ENCODE measurements around the gene OR13C2. TPM values are rescaled to one million over a fixed set of nuclear protein-coding genes. Genes with fewer than 3 reads are reported as not detected.
"Not testable (repeated sequence)": the region's sequence is repeated elsewhere in the genome, so short reads cannot be mapped to it uniquely, and the experiment has no call there.

OR13C2 gene
- total RNA-seq, 1 experiment from 2014 or later: not detected

DNA sequence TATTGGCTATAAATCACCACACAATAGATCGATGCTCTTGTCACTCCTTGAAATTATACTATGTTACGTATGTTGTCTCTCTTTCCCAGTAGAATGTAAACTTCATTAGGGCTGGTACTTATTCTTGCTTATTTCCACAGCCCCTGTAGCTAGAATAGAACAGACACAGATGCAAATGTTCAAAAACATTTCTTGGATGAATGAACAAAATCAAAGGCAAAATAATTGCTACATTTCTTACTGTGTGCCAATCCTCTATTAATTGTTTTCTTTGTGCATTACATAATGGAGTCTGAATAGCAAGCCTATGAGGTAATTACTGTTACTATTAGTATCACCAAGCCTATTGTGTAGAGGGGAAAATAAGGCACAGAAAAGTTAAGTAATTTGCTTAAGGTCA lies 725 bp upstream of the OR13C2 start (continued):
- TF ChIP-seq, protein P1, sequence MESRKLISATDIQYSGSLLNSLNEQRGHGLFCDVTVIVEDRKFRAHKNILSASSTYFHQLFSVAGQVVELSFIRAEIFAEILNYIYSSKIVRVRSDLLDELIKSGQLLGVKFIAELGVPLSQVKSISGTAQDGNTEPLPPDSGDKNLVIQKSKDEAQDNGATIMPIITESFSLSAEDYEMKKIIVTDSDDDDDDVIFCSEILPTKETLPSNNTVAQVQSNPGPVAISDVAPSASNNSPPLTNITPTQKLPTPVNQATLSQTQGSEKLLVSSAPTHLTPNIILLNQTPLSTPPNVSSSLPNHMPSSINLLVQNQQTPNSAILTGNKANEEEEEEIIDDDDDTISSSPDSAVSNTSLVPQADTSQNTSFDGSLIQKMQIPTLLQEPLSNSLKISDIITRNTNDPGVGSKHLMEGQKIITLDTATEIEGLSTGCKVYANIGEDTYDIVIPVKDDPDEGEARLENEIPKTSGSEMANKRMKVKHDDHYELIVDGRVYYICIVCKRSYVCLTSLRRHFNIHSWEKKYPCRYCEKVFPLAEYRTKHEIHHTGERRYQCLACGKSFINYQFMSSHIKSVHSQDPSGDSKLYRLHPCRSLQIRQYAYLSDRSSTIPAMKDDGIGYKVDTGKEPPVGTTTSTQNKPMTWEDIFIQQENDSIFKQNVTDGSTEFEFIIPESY (IDR thresholded peaks at IDR 0.05; ENCODE audit: extremely low read depth, insufficient replicate concordance, low read length): no peak
- TF ChIP-seq POLR2AphosphoS5 (IDR thresholded peaks at IDR 0.05; ENCODE audit: low read depth, low read length): no peak
- no peak for TF ChIP-seq ZNF274 (IDR thresholded peaks at IDR 0.05; ENCODE audit: low read depth, low read length)
- TF ChIP-seq RAD21 (IDR thresholded peaks at IDR 0.05; ENCODE audit: low read depth): no peak
- no peak for TF ChIP-seq FOSL1 (IDR thresholded peaks at IDR 0.05; ENCODE audit: low read depth)

DNA sequence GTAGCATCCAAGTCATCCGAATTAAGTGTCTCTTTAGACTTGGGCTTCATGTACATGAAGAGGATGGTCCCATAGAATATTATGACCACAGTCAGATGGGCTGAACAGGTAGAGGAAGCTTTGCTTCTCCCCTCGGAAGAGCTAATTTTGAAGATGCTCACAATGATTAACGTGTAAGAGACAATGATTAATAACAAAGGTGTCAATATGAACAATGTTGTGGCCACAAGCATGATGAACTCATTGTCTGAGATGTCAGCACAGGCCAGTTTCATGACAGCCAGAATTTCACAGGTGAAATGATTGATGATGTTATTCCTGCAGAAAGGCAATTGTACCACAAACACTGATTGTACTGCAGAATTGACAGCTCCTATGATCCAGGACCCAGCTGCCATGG lies 626 bp downstream of the OR13C2 start:
- no TSS peak for BruUV-seq (replicated peaks)
- no peaks in the 10 kb centered on the region for H3K9me2 ChIP-seq (ENCODE audit: insufficient read depth)
- no peak overlapping the region for H3K4me2 ChIP-seq (ENCODE audit: low read length)
- ChIA-PET POLR2A (no interaction called here), RAD21 (ENCODE audit: low non-redundant PET in 1 of 2, low total read pairs in 2 of 2, uncharacterized antibody in 2 of 2, unreplicated experiment in 2 of 2) (no interaction called here), CTCF (no interaction called here)
- no peak for ATAC-seq
- H3K9ac ChIP-seq (ENCODE audit: low read length): no peak overlapping the region
- no peaks in the 10 kb centered on the region for H3K9me3 ChIP-seq (ENCODE audit: control insufficient read depth in 1 of 2, insufficient read depth in 1 of 2, low read depth in 1 of 2, low read length in 2 of 2)
- no peaks in the 10 kb centered on the region for H3K79me2 ChIP-seq (ENCODE audit: insufficient read depth, low read length)
- no peak overlapping the region for H3K27ac ChIP-seq (ENCODE audit: low read depth, low read length)
- no peak for DNase-seq (ENCODE audit: low read depth, low spot score)
- no peak overlapping the region for H2AFZ ChIP-seq (ENCODE audit: low read depth, low read length, poor library complexity, severe bottlenecking)
- no peaks in the 10 kb centered on the region for H3K36me3 ChIP-seq (ENCODE audit: control insufficient read depth in 1 of 2, insufficient read depth in 2 of 2, low read length in 2 of 2)
- no peaks in the 10 kb centered on the region for H3K4me1 ChIP-seq (ENCODE audit: control insufficient read depth in 1 of 2, insufficient read depth in 2 of 2, low read length in 2 of 2)
- TF ChIP-seq EZH2 (IDR thresholded peaks at IDR 0.05) (no peak), SP1 (IDR thresholded peaks at IDR 0.05; ENCODE audit: low read depth) (no peak), CBX3 (IDR thresholded peaks at IDR 0.05; ENCODE audit: low read depth) (no peak), RAD21 (IDR thresholded peaks at IDR 0.05; ENCODE audit: low read depth) (no peak), EGR1 (IDR thresholded peaks at IDR 0.05; ENCODE audit: low read depth) (no peak)
- TF ChIP-seq, protein P1 (IDR thresholded peaks at IDR 0.05; ENCODE audit: extremely low read depth, insufficient replicate concordance, low read length): no peak
- H4K20me1 ChIP-seq (ENCODE audit: insufficient read depth): no peaks in the 10 kb centered on the region
- no peaks in the 10 kb centered on the region for H3K27me3 ChIP-seq (ENCODE audit: insufficient read depth, low read length)
- intact Hi-C loops (cut with micrococcal nuclease): no loop called here
- no peak overlapping the region for H3K4me3 ChIP-seq (replicated peaks in 1 of 2; ENCODE audit: low read depth in 1 of 2, low read length in 2 of 2)

DNA sequence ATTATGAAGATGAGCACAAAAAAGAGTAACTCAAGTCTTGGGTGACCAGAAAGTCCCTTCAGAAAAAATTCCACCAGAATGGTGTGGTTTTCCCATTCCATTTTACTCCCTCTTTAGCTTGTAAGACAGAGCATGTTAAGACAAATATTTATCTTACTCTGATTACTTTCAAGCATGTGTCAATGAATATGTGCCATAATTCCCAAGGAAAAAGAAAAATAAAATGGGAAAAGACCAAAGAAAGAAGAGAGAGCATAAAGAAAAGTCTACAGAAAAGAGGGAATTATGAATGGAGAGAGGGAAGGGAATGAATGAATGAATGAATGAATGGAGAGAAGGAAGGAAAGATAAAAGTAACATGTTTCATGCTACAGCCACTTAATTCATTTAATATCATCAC lies 6.1 kb downstream of the OR13C2 start, which contains the start of gene OR13C5:
Gene OR13C5 (minus strand): TSS at position 101 of the 400 bp plus-strand sequence. CDS start 0 bp downstream, at position 101.
- POLR2A ChIA-PET; H3K27ac ChIP-seq (ENCODE audit: low read depth, low read length); RAD21 ChIA-PET (ENCODE audit: low non-redundant PET in 1 of 2, low total read pairs in 2 of 2, uncharacterized antibody in 2 of 2, unreplicated experiment in 2 of 2); H3K27me3 ChIP-seq (ENCODE audit: insufficient read depth, low read length); H3K36me3 ChIP-seq (ENCODE audit: control insufficient read depth in 1 of 2, insufficient read depth in 2 of 2, low read length in 2 of 2); H3K4me2 ChIP-seq (ENCODE audit: low read length); H3K9me3 ChIP-seq (ENCODE audit: control insufficient read depth in 1 of 2, insufficient read depth in 1 of 2, low read depth in 1 of 2, low read length in 2 of 2); H3K9me2 ChIP-seq (ENCODE audit: insufficient read depth); H3K9ac ChIP-seq (ENCODE audit: low read length); DNase-seq (ENCODE audit: low read depth, low spot score); H4K20me1 ChIP-seq (ENCODE audit: insufficient read depth); ATAC-seq; H3K4me1 ChIP-seq (ENCODE audit: control insufficient read depth in 1 of 2, insufficient read depth in 2 of 2, low read length in 2 of 2); H3K4me3 ChIP-seq (replicated peaks in 1 of 2; ENCODE audit: low read depth in 1 of 2, low read length in 2 of 2); H2AFZ ChIP-seq (ENCODE audit: low read depth, low read length, poor library complexity, severe bottlenecking); BruUV-seq (replicated peaks); intact Hi-C loops (cut with micrococcal nuclease); CTCF ChIA-PET; H3K79me2 ChIP-seq (ENCODE audit: insufficient read depth, low read length): not testable (repeated sequence)

DNA sequence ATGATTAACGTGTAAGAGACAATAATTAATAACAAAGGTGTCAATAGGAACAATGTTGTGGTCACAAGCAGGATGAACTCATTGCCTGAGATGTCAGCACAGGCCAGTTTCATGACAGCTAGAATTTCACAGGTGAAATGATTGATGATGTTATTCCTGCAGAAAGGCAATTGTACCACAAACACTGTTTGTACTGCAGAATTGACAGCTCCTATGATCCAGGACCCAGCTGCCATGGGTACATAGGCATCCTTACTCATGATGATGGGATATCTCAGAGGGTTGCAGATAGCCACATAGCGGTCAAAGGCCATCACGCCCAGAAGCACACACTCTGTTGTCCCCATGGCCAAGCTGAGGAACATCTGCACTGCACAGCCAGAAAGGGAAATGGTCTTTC lies 6.7 kb downstream of the OR13C2 start:
- H3K9ac ChIP-seq (ENCODE audit: low read length); H3K9me2 ChIP-seq (ENCODE audit: insufficient read depth); H3K27me3 ChIP-seq (ENCODE audit: insufficient read depth, low read length); H3K4me2 ChIP-seq (ENCODE audit: low read length); intact Hi-C loops (cut with micrococcal nuclease); DNase-seq (ENCODE audit: low read depth, low spot score); RAD21 ChIA-PET (ENCODE audit: low non-redundant PET in 1 of 2, low total read pairs in 2 of 2, uncharacterized antibody in 2 of 2, unreplicated experiment in 2 of 2); H3K4me3 ChIP-seq (replicated peaks in 1 of 2; ENCODE audit: low read depth in 1 of 2, low read length in 2 of 2); H3K27ac ChIP-seq (ENCODE audit: low read depth, low read length); H3K9me3 ChIP-seq (ENCODE audit: control insufficient read depth in 1 of 2, insufficient read depth in 1 of 2, low read depth in 1 of 2, low read length in 2 of 2); H3K4me1 ChIP-seq (ENCODE audit: control insufficient read depth in 1 of 2, insufficient read depth in 2 of 2, low read length in 2 of 2); CTCF ChIA-PET; POLR2A ChIA-PET; H4K20me1 ChIP-seq (ENCODE audit: insufficient read depth); ATAC-seq; H3K36me3 ChIP-seq (ENCODE audit: control insufficient read depth in 1 of 2, insufficient read depth in 2 of 2, low read length in 2 of 2); H2AFZ ChIP-seq (ENCODE audit: low read depth, low read length, poor library complexity, severe bottlenecking); H3K79me2 ChIP-seq (ENCODE audit: insufficient read depth, low read length); BruUV-seq (replicated peaks): not testable (repeated sequence)

Measured in HCT116 (cell line).